Liver (tissue), 9 donors: ENCODE results near the gene SGCD. TPM values are rescaled to one million over a fixed set of nuclear protein-coding genes. Genes with fewer than 3 reads are reported as not detected.

Experiments
- DNase-seq: peaks from one replicate; pipeline ENCODE4 v3.0.0-alpha.2; 2017; ENCODE audit warnings: low spot score
- H3K27ac ChIP-seq, 2 donors: one replicate each; pipeline ENCODE4 v1.7.0; 2013; ENCODE audit warnings: inconsistent platforms in 2 of 2, low read length in 2 of 2, control low read depth in 1 of 2, low read depth in 1 of 2, mild to moderate bottlenecking in 1 of 2
- H3K27me3 ChIP-seq, 4 donors: one replicate each; pipeline versions ENCODE4 v1.6.1 to v1.7.0; 2013; ENCODE audit warnings: low read length in 3 of 4, inconsistent platforms in 1 of 4, mild to moderate bottlenecking in 1 of 4, moderate library complexity in 1 of 4; ENCODE audit not compliant: control insufficient read depth in 4 of 4, insufficient read depth in 4 of 4
- H3K36me3 ChIP-seq, 4 donors: one replicate each; pipeline versions ENCODE4 v1.6.1 to v1.7.0; 2013; ENCODE audit warnings: low read length in 3 of 4, mild to moderate bottlenecking in 3 of 4, low read depth in 1 of 4, moderate library complexity in 1 of 4; ENCODE audit not compliant: control insufficient read depth in 4 of 4, insufficient read depth in 3 of 4
- H3K4me1 ChIP-seq, 4 donors: one replicate each; pipeline versions ENCODE4 v1.6.1 to v1.7.0; 2013; ENCODE audit warnings: low read length in 3 of 4, mild to moderate bottlenecking in 3 of 4, moderate library complexity in 1 of 4; ENCODE audit not compliant: control insufficient read depth in 4 of 4, insufficient read depth in 4 of 4
- H3K4me3 ChIP-seq, 3 donors: one replicate each; pipeline versions ENCODE4 v1.6.1 to v1.7.0; 2013; ENCODE audit warnings: low read length in 3 of 3, control low read depth in 1 of 3, low read depth in 1 of 3, mild to moderate bottlenecking in 1 of 3
- H3K9ac ChIP-seq, 2 donors: one replicate each; pipeline ENCODE4 v1.7.0; 2013; ENCODE audit warnings: low read length in 2 of 2, mild to moderate bottlenecking in 2 of 2, moderate library complexity in 2 of 2, control low read depth in 1 of 2, low read depth in 1 of 2
- H3K9me3 ChIP-seq, 4 donors: one replicate each; pipeline versions ENCODE4 v1.6.1 to v1.7.0; 2013; ENCODE audit warnings: low read length in 3 of 4; ENCODE audit not compliant: control insufficient read depth in 4 of 4
- EGR1 ChIP-seq, 2 donors: IDR thresholded peaks; 2 replicates each; pipeline ENCODE4 v1.6.1; 2016 to 2018; ENCODE audit warnings: antibody characterized with exemption in 2 of 2, low read depth in 2 of 2
- FOXA2 ChIP-seq: IDR thresholded peaks from 2 replicates; pipeline ENCODE4 v1.6.1; 2016; ENCODE audit warnings: antibody characterized with exemption
- GABPA ChIP-seq, 2 donors: IDR thresholded peaks in 1 of 2; conservative IDR thresholded peaks in 1 of 2; 2 replicates each; pipeline ENCODE4 v1.6.1; 2016; ENCODE audit warnings: antibody characterized with exemption in 2 of 2, mild to moderate bottlenecking in 1 of 2, moderate library complexity in 1 of 2
- HNF4A ChIP-seq, 2 donors: conservative IDR thresholded peaks; 2 replicates each; pipeline ENCODE4 v1.6.1; 2016; ENCODE audit warnings: antibody characterized with exemption in 2 of 2, mild to moderate bottlenecking in 2 of 2
- JUND ChIP-seq, 2 donors: IDR thresholded peaks; 2 replicates each; pipeline ENCODE4 v1.6.1; 2016; ENCODE audit warnings: antibody characterized with exemption in 2 of 2
- NR2F2 ChIP-seq: IDR thresholded peaks from 2 replicates; pipeline ENCODE4 v1.6.1; 2016; ENCODE audit warnings: antibody characterized with exemption
- RAD21 ChIP-seq, 2 donors: IDR thresholded peaks; 2 replicates each; pipeline ENCODE4 v1.6.1; 2016; ENCODE audit warnings: antibody characterized with exemption in 2 of 2, mild to moderate bottlenecking in 2 of 2
- RXRA ChIP-seq, 2 donors: IDR thresholded peaks; 2 replicates each; pipeline ENCODE4 v1.6.1; 2017 to 2018; ENCODE audit warnings: antibody characterized with exemption in 2 of 2, mild to moderate bottlenecking in 1 of 2
- SP1 ChIP-seq: IDR thresholded peaks from 2 replicates; pipeline ENCODE4 v1.6.1; 2018; ENCODE audit warnings: antibody characterized with exemption, mild to moderate bottlenecking
- YY1 ChIP-seq: IDR thresholded peaks from 2 replicates; pipeline ENCODE4 v1.6.1; 2016; ENCODE audit warnings: antibody characterized with exemption, mild to moderate bottlenecking
- WGBS: extraction: QIAGEN DNeasy Blood & Tissue Kit; methylation state at CpG from one replicate; pipeline ENCODE4 v1.1.7; 2013; 5-methylcytosine and 5-hydroxymethylcytosine counted together
- polyA plus RNA-seq, 2 donors: library from polyadenylated mRNA; stranded (reverse) in 1 of 2; unstranded in 1 of 2; fragments of 200-250 nt in 1 of 2; fragments of >200 nt in 1 of 2; fragmentation: Nextera tagmentation in 1 of 2; extraction: Ambion mirVana in 1 of 2; gene quantifications; one replicate each; pipeline versions ENCODE4 v1.2.1 to v1.2.3, GENCODE V29; 2013 to 2015
- total RNA-seq, 2 donors: library from RNA; depleted of rRNA; stranded (reverse); fragments of >200 nt; gene quantifications; one replicate each; pipeline ENCODE4 v1.2.3, GENCODE V29; 2014
- TF ChIP-seq, protein P1 (sequence below): IDR thresholded peaks from 2 replicates; pipeline ENCODE4 v1.6.1; 2016; ENCODE audit warnings: antibody characterized with exemption
- TF ChIP-seq, protein P2 (sequence below): IDR thresholded peaks from 2 replicates; pipeline ENCODE4 v1.6.1; 2016; ENCODE audit warnings: antibody characterized with exemption, mild to moderate bottlenecking
- TF ChIP-seq, protein P3 (sequence below): fragments of 150-350 bp; IDR thresholded peaks from 2 replicates; pipeline ENCODE4 v1.5.1; 2017; ENCODE audit warnings: improper control_type of control experiment, low read depth, low read length; ENCODE audit not compliant: missing input control
- donor health status: healthy.
- donor health status: healthy.
- donor health status: healthy.
- donor health status: healthy.
- donor health status: healthy.

SGCD gene
- total and polyA plus RNA-seq, 4 donors: 0.35 to 1.7 (median 1.0) TPM

DNA sequence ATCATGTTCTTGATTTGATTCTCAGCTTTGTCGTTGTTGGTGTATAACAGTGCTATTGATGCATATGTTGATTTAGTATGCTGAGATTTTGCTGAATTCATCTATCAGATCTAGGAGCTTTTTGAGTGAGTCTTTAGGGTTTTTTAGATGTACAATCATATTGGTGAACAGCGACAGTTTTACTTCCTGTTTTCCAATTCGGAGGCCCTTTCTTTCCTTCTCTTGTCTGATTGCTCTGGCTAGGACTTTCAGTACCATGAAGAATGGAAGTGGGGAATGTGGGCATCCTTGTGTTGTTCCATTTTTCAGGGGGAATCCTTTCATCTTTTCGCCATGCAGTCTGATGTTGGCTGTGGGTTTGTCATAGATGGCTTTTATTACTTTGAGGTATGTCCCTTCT, 100.4 kb downstream of the SGCD start:
- no peaks in the 10 kb centered on the region for H3K4me1 ChIP-seq
- 92% methylated on average over 4 of the region's 4 CpGs for WGBS
- no peak overlapping the region for H3K4me3 ChIP-seq
- no peaks in the 10 kb centered on the region for H3K27me3 ChIP-seq
- TF ChIP-seq RXRA (IDR thresholded peaks at IDR 0.05) (no peak), FOXA2 (no peak), SP1 (no peak)
- no peaks in the 10 kb centered on the region for H3K36me3 ChIP-seq
- H3K9ac ChIP-seq: no peak overlapping the region
- DNase-seq: no peak
- H3K27ac ChIP-seq: no peak overlapping the region
- H3K9me3 ChIP-seq: no peaks in the 10 kb centered on the region

DNA sequence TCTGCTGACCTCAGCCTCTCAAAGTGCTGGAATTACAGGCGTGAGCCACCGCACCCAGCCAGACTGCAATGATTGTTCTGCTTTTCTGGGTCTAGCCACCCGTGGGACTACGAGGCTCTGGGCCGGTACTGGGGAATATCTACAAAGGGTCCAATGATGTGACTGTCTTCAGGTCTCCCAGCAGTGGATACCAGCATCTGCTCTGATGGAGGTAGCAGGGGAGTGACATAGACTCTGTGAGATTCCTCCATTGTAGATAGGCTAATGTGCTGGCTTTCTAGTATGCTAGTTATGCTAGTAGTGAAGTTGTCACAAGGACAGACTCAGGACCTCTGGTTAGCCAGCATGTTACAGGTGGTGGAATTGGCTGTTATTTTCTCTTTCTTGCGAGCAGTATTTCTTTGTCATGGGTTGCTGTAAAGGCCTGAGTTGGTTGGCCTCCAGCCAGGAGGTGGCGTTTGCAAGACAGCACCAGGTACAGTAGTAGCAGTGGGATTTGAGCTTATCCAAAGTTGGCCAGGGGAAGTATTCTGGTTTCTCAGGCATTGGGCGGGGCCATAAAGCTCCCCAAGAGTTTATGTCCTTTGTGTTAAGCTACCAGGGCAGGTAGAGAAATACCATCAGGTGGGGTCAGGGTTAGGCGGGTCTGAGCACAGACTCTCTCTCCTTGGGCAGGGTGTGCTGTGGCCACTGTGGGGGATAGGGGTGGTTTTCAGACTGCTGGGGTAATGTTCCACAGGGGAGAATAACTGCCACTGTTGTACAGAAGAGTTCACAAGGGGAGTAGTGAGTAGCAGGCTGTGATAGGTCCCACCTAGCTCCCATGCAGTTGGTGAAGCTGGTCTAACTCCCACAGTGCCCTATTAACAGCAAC, 105.2 kb downstream of the SGCD start:
- Histone ChIP-seq H3K9me3 (no peaks in the 10 kb centered on the region), H3K36me3 (no peaks in the 10 kb centered on the region), H3K27ac (no peak overlapping the region), H3K9ac (no peak overlapping the region), H3K27me3 (no peaks in the 10 kb centered on the region), H3K4me1 (no peaks in the 10 kb centered on the region), H3K4me3 (no peak overlapping the region)
- no peak for DNase-seq
- TF ChIP-seq JUND (IDR thresholded peaks at IDR 0.05): no peak
- TF ChIP-seq YY1: no peak
- no peak for TF ChIP-seq SP1
- TF ChIP-seq, protein P1, sequence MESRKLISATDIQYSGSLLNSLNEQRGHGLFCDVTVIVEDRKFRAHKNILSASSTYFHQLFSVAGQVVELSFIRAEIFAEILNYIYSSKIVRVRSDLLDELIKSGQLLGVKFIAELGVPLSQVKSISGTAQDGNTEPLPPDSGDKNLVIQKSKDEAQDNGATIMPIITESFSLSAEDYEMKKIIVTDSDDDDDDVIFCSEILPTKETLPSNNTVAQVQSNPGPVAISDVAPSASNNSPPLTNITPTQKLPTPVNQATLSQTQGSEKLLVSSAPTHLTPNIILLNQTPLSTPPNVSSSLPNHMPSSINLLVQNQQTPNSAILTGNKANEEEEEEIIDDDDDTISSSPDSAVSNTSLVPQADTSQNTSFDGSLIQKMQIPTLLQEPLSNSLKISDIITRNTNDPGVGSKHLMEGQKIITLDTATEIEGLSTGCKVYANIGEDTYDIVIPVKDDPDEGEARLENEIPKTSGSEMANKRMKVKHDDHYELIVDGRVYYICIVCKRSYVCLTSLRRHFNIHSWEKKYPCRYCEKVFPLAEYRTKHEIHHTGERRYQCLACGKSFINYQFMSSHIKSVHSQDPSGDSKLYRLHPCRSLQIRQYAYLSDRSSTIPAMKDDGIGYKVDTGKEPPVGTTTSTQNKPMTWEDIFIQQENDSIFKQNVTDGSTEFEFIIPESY: no peak
- TF ChIP-seq FOXA2: no peak
- TF ChIP-seq, protein P2, sequence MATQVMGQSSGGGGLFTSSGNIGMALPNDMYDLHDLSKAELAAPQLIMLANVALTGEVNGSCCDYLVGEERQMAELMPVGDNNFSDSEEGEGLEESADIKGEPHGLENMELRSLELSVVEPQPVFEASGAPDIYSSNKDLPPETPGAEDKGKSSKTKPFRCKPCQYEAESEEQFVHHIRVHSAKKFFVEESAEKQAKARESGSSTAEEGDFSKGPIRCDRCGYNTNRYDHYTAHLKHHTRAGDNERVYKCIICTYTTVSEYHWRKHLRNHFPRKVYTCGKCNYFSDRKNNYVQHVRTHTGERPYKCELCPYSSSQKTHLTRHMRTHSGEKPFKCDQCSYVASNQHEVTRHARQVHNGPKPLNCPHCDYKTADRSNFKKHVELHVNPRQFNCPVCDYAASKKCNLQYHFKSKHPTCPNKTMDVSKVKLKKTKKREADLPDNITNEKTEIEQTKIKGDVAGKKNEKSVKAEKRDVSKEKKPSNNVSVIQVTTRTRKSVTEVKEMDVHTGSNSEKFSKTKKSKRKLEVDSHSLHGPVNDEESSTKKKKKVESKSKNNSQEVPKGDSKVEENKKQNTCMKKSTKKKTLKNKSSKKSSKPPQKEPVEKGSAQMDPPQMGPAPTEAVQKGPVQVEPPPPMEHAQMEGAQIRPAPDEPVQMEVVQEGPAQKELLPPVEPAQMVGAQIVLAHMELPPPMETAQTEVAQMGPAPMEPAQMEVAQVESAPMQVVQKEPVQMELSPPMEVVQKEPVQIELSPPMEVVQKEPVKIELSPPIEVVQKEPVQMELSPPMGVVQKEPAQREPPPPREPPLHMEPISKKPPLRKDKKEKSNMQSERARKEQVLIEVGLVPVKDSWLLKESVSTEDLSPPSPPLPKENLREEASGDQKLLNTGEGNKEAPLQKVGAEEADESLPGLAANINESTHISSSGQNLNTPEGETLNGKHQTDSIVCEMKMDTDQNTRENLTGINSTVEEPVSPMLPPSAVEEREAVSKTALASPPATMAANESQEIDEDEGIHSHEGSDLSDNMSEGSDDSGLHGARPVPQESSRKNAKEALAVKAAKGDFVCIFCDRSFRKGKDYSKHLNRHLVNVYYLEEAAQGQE: no peak
- TF ChIP-seq, protein P3, sequence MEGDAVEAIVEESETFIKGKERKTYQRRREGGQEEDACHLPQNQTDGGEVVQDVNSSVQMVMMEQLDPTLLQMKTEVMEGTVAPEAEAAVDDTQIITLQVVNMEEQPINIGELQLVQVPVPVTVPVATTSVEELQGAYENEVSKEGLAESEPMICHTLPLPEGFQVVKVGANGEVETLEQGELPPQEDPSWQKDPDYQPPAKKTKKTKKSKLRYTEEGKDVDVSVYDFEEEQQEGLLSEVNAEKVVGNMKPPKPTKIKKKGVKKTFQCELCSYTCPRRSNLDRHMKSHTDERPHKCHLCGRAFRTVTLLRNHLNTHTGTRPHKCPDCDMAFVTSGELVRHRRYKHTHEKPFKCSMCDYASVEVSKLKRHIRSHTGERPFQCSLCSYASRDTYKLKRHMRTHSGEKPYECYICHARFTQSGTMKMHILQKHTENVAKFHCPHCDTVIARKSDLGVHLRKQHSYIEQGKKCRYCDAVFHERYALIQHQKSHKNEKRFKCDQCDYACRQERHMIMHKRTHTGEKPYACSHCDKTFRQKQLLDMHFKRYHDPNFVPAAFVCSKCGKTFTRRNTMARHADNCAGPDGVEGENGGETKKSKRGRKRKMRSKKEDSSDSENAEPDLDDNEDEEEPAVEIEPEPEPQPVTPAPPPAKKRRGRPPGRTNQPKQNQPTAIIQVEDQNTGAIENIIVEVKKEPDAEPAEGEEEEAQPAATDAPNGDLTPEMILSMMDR: no peak
- TF ChIP-seq GABPA (IDR thresholded peaks at IDR 0.05 in 1 of 2, conservative IDR thresholded peaks at IDR 0.05 in 1 of 2): no peak
- no peak for TF ChIP-seq NR2F2
- no peak for TF ChIP-seq RXRA (IDR thresholded peaks at IDR 0.05)
- TF ChIP-seq EGR1 (IDR thresholded peaks at IDR 0.05; ENCODE audit: low read depth in 2 of 2): no peak
- no peak for TF ChIP-seq HNF4A (conservative IDR thresholded peaks at IDR 0.05)
- TF ChIP-seq RAD21 (IDR thresholded peaks at IDR 0.05): no peak
- 95% methylated on average over 9 of the region's 9 CpGs for WGBS
